Measurements from ENCODE around the gene C4orf50.

The C4orf50 gene

DNA sequence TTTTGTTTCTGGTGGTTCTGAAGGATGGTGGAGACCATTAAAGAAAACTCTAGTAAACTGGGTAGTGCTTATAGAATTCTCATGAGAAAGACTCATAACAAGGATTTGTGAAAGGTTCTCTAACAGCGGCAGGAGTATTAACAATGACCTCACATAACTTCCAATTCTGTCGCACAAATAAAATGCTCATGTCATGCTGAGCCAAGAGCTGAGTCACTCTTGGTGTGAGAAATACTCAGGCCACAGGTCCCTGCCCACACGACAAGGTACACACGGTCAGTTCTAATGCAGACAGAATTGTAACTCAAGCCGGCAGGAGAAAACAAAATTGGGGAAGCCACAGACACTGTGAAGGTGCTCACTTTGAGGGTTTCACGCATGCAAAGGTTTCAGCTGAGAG is 34.4 kb upstream of the C4orf50 start:
- in situ Hi-C loops (cut with MboI; ENCODE audit: low pct_unique_long_range_greater_than_20kb, low sequenced_read_pairs, unreplicated experiment) = no loop called here
- no peak for DNase-seq (ENCODE audit: low spot score)
- TF ChIP-seq, protein P1, sequence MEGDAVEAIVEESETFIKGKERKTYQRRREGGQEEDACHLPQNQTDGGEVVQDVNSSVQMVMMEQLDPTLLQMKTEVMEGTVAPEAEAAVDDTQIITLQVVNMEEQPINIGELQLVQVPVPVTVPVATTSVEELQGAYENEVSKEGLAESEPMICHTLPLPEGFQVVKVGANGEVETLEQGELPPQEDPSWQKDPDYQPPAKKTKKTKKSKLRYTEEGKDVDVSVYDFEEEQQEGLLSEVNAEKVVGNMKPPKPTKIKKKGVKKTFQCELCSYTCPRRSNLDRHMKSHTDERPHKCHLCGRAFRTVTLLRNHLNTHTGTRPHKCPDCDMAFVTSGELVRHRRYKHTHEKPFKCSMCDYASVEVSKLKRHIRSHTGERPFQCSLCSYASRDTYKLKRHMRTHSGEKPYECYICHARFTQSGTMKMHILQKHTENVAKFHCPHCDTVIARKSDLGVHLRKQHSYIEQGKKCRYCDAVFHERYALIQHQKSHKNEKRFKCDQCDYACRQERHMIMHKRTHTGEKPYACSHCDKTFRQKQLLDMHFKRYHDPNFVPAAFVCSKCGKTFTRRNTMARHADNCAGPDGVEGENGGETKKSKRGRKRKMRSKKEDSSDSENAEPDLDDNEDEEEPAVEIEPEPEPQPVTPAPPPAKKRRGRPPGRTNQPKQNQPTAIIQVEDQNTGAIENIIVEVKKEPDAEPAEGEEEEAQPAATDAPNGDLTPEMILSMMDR (IDR thresholded peaks at IDR 0.05; ENCODE audit: extremely low read depth, insufficient read depth, missing control alignments) = no peak

DNA sequence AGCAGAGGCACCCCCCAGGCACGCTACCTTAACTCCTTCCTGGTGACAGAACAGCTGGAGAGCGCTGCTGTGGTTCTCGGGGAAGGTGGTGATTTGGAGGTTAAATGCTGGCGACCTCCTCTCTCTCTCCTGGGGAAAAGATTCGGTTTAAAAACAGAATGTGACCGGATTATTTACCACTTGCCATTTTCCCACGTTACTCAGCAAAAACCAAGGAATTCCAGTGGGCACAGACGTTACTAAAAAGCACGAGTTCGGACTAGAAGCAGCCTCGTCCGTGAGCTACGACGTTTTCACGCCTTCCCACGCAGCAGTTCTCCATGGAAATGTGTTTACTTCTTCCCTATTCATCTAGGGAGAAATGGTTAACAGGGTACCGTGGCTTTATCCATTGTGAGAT is 32.3 kb upstream of the C4orf50 start:
- TF ChIP-seq, protein P1 (IDR thresholded peaks at IDR 0.05; ENCODE audit: extremely low read depth, insufficient read depth, missing control alignments) = no peak
- DNase-seq (ENCODE audit: low spot score) = no peak
- in situ Hi-C loops (cut with MboI; ENCODE audit: low pct_unique_long_range_greater_than_20kb, low sequenced_read_pairs, unreplicated experiment) = no loop called here

DNA sequence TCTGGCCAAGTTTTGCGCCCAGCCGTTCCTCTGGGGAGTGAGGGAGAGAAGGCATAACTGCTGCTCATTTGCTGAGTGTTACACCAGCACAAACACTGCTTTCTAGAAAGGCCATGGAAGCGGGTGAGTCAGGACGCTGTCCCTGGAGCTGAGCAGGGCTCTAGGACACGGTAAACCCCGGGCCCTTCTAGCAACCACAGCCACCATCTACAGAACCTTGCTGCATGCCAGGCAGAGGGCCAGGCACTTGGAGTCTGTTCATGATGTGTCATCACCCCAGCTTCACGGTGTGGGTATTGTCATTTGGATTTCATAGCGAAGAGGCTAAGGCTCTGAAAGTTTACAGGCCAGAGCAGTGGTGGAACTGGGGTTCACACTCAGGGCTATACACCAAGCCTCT is 31.8 kb upstream of the C4orf50 start:
- in situ Hi-C loops (cut with MboI; ENCODE audit: low pct_unique_long_range_greater_than_20kb, low sequenced_read_pairs, unreplicated experiment) = no loop called here

DNA sequence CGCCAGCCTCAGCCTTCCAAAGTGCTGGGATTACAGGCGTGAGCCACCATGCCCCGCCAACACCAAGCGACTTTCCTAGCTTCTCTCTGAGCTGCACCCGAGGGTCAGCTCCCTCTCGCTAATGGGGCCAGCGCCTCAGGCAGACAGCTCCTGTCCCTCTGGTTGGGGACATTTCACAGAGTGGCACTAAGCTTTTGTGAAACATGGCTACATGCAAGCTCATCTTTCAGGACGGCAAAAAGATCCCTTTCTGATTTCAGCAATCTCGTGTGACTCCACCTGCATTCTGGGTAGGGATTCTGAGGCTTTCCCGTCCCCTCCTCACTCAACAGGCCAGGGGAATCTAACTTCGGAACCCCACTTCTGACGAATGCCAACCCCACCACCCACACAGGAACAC is 31.0 kb upstream of the C4orf50 start:
- TF ChIP-seq, protein P1 (IDR thresholded peaks at IDR 0.05; ENCODE audit: extremely low read depth, insufficient read depth, missing control alignments) = no peak
- in situ Hi-C loops (cut with MboI; ENCODE audit: low pct_unique_long_range_greater_than_20kb, low sequenced_read_pairs, unreplicated experiment) = no loop called here
- no peak for DNase-seq (ENCODE audit: low spot score)

More for the DNA sequence above, 31.8 kb upstream of the C4orf50 start:
- no peak for DNase-seq (ENCODE audit: low spot score)
- TF ChIP-seq, protein P1 (IDR thresholded peaks at IDR 0.05; ENCODE audit: extremely low read depth, insufficient read depth, missing control alignments) = no peak

DNA sequence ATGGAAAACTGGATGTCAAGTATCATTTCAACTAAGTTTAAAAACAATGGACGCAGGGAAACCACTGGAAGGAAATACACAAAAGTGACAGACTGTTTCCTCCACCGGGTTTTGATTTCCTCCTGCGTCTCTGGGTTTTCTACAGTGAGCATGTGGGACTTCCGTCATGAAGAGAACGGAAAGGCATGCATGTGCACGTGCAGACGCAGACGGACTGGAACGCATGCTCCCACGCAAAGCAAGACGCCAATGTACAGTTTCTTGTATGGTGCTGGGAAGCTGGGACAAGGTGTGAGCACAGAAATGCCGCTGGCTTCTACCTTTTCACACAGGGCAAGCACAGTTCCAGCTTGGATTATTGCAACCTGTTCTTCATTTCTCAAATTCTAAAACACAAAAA is 30.3 kb upstream of the C4orf50 start:
- DNase-seq (ENCODE audit: low spot score) = no peak
- TF ChIP-seq, protein P1 (IDR thresholded peaks at IDR 0.05; ENCODE audit: extremely low read depth, insufficient read depth, missing control alignments) = no peak
- in situ Hi-C loops (cut with MboI; ENCODE audit: low pct_unique_long_range_greater_than_20kb, low sequenced_read_pairs, unreplicated experiment) = no loop called here

DNA sequence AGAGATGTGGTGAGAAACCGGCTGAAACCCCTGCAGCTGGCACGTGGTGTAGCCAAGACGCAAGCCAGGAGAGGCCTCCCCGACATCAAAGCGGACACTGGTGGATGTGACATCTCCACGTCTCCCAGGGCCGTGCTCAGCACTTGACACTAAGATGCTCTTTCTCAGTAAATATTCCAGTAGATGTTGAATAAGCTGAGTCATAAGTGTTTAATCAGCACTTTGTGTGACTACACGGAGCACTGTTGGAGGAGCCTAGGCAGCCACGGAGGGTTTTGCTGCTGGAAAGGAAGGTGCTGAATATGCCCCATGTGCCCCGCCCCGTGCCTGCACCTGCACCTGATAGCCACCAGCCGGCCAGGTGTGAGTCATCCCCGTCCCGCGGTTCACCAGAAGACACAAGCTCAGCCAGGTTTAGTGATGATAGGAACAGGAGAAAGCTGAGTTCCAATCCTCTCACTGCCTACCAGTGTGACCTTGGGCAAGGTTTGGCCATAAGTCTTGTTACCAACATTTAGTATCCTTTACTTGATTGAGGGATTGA is 29.0 kb upstream of the C4orf50 start:
- no peak for DNase-seq (ENCODE audit: low spot score)
- TF ChIP-seq, protein P1 (IDR thresholded peaks at IDR 0.05; ENCODE audit: extremely low read depth, insufficient read depth, missing control alignments) = no peak

More for the DNA sequence above, 29.0 kb upstream of the C4orf50 start:
- in situ Hi-C loops (cut with MboI; ENCODE audit: low pct_unique_long_range_greater_than_20kb, low sequenced_read_pairs, unreplicated experiment) = no loop called here
